GM10847 (cell line): Measurements from ENCODE around the gene DYNLT5.

ENCODE experiments used
- POLR2A ChIP-seq: IDR thresholded peaks from 2 replicates; pipeline ENCODE4 v1.6.1; 2011; ENCODE audit not compliant: insufficient read length; ENCODE audit errors: extremely low read depth

DYNLT5 gene, protein sequence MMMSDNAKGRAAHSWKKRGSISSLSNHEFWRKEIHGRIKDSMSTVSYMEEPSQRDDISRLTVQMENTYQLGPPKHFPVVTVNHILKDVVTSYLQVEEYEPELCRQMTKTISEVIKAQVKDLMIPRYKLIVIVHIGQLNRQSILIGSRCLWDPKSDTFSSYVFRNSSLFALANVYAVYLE

DNA sequence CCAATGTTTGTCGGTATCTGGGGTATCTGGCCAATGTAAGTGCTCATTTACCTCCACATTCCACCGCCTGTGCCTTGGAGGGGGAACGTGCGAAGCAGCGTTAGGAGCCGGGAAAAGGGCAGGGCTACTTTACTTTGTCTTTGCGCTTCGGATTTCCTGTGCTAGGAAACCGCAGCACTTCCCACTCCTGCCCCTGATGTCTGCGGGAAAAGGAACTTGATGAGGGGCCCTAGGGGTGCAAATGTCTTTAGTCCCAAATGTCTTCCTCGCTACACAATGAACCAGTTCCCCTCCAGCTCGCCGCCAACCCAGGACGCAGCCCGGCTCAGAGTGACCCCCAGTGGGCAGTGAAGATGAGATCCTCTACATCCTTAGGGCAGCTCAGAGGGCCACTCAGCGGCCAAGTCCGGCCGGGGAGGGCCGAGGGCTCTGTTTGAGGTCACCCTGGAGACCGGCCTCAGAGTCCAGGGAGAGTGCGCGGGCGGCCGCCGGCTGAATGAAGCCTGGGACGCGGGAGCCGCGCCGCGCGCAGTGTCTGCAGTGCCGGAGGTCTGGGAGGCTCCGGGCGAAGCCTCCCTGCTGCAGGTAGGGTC, at the start of gene DYNLT5:
Gene DYNLT5 (plus strand): TSS at position 460 of the 593 bp plus-strand sequence. CDS start 2,200 bp downstream, outside the sequence.
- TF ChIP-seq POLR2A = no peak

DNA sequence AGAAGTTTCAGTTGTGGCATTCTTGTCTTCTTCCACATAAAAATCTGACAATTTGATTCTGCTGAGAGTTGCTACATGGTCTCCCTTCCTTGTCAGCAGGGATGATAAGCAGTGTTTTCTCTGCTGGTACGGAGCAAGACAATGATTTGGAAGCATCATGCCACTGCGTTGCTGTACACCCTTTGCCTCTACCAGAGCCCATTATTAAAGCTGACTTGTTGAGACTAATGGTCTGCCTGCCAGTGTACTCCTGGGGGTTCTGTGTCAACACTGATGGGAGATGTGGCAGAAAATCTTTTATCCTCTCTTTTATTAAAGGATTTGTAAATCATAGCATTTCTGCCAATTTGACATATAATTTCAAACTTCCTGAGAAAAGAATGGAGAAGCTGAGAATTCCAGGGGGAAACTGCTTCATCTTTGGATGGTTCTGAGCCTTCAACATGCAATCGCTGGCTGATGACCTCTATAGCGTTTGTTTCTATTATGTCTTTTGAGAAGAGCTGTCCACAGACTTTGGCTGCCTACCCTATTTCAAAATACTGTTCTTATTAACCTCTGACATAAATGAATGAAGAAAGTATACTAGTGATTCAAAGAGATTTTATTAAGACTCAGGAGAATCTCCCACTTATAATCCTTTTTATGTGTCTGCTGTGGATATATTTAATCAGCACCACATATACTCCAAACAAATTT, 47.9 kb upstream of the DYNLT5 start:
- no peak for TF ChIP-seq POLR2A

DNA sequence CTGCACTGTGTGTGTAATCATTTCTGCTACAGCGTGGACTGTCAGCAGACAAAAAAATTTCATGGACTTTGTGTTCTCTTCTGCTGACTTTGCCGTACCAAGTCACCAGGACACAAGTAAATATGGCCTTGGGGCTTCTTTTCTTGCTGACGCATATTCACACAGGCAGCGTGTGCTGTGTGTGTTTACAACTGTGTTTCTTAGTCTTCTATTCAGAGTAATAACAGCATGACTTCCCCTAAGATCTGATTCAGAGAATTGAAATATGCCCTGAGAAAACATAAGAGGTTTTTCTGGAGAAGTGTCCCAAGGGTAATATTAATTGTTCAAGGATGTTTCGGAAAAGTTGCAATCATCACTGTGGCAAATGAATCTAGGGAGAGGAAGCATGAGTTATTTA, 47.1 kb upstream of the DYNLT5 start:
- TF ChIP-seq POLR2A = no peak

DNA sequence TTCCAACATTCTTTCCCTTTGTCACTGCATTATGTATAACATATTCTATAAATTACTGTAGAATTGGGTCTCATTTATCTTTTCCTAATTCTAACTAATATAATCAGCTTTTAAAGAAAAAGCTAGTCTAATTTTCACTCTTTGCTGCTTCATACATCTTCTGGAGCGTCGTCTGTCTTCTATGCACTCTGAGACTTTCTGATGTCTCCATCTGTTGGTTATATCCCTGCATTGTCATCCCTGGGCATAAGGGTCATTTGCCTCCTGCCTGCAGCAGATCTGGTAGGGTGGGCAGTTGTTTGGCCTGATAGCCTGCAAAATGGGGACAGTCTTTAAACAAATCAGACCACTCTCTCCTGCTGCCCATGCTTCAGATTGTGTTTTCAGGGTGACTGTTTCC, 40.8 kb upstream of the DYNLT5 start:
- no peak for TF ChIP-seq POLR2A

DNA sequence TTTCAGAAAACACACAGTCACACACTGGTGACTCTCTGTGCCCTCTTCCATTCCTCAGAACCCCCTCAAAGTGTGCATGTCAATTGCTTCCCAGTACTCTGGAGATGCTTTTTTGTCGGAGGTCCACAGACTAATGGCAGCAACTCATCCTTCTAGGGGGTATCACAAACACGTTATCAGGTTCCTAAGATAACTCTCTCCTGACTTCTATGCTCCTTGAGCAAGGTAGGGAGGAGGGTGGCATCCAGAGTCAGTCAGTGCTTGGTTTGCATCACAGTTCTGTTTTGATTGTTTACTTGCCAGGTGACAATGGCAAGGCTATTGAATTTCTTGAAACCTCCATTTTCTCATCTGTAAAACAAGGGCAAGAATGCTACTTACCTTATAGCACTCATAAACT, 39.4 kb upstream of the DYNLT5 start:
- TF ChIP-seq POLR2A = no peak

DNA sequence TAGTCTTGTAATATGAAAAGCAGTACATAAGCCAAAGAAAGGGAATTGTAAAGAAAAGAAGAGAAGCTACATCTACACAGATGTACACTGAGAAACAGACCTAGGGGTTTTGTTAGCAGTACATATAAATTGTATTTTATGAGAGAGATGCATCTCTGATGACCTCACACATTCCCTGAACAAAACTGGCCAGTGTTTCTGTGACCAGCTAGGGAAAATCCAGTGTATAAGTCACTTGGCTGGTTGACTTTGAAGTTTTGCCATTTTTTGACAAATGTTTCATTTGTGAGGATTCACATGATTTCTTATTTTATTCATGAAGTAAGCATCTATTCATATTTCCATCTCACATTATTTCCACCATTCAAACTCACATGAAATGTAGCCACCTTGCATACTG, 28.3 kb upstream of the DYNLT5 start:
- no peak for TF ChIP-seq POLR2A

DNA sequence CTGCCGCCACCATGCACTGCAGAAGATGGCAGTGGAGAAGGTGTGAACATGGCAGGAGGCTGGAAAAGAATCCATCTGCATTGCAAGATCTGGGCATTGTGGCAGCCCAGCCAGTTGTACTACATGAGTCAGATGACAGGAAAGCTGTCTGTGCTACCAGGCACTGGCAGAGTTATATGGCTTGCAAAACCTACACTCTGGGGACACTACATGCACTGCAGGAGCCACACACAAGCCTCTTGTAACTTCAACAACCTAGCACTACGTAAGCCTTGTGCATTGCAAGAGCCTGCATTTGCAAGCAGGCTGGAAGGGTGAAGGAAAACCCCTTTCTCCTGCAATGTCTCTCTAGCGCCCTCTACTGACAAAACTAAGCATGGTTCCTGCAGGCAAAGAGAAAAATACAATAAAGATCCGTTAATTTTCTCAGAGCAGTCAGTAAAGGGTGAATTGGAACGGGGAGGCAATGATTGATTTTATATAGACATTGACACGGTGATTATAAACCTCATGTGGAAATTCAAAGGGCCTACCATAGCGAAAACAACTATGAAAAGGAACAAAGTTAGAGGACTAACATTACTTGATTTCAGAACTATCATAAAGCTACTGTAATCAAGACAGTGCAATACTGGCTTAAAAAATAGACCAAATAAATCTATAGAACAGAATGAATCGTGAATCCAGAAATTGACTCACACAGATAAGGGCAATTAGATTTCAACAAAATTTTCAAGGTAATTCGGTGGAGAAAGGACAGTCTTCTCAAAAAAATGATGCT, 26.2 kb upstream of the DYNLT5 start:
- TF ChIP-seq POLR2A = no peak

DNA sequence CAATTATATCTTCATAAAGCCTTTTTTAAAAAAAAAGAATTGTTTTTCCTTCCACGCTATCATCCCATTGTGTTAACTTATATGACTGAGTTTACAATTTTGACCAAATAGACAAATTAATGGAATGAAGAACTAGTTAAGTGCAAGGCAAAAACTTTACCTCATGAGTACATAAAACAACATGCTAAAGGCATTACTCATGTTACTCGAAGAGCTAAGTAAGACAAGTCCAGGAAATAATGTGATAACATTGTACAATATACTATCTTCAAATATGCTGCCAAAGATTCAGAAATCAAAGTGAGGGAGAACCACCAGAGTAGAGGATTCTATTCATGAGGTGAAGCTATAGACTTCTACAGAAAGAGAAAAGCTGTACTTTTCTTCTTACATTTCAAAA, 24.2 kb upstream of the DYNLT5 start:
- no peak for TF ChIP-seq POLR2A

DNA sequence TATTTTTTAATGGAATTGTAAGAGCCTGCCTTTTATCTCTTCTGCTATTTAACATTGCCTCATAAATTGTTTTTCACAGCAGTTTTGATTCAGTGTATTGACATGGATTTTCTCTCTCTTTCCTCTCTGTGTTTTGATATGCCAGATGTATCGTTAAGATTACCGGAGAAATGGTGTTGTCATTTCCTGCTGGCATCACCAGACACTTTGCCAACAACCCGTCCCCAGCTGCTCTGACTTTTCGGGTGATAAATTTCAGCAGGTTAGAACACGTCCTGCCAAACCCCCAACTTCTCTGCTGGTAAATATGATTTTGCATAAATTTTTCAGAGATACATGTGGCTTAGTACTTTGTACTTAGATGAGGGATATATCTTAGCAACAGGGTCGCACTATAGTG, 23.1 kb upstream of the DYNLT5 start:
- no peak for TF ChIP-seq POLR2A

DNA sequence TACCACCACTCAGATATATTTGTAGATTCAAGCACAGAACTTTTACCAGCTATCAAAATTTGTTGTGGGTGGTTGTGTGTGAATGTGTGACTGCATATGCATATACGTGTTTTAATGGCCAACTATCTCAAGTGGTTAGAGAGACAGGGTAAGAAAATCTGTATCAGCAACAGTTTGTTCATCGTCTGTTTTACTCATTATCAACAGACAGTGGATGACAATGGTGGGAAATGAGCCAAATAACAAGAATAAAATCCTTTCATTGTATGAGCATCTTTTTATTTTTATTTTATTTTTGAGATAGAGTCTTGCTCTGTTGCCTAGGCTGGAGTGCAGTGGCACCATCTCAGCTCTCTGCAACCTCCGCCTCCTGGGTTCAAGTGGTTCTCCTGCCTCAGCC, 22.7 kb upstream of the DYNLT5 start:
- TF ChIP-seq POLR2A = no peak

DNA sequence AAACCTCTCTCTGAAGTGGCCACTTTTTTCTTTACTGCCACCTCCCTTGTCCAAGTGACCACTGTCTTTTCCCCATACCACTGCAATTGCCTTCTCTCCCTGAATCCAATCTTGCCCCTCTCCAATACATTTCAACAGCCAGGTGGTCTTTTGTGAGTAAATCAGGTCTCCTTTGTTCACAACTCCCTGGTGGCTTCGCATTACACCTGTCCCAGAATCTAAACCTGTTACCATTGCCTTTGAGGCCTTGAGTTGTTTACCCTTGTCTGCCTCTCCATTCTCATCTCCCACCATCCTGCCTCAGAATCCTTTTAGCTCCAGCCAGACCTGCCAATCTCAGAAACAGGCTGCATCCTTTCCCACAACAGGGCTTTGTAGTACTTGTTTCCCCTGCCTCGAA, 21.8 kb upstream of the DYNLT5 start:
- TF ChIP-seq POLR2A = no peak

DNA sequence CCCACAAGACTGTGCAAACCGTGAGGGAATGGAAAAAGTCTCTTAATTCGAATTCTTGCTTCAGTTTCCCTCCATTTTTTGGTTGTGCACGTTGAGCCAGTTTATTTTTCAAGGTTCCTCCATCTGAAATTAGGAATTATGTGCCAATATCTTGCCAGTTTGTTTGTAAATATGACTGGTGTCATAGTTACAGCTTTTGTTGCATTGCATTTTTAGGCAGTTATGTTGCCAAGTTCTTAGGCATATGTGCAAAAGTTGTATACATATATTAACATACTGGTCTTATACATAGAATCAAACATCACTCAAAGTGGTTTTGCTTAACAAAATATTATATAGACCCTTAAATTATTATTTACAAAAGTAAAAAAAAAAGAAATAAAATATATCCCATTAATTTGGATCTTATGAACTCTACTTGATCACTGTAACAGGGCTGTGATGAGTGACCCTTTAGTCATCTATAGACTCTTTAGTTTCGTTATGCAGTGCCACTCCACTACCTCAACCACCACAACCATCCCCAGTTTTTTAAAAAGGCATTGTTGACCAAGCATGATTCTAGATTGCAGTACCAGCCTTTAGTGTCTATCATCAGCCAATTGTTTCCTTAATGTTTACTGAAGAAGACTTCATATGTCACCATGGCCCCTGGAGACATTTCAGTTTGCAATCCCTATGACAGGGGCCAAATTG, 20.9 kb upstream of the DYNLT5 start:
- TF ChIP-seq POLR2A = no peak

DNA sequence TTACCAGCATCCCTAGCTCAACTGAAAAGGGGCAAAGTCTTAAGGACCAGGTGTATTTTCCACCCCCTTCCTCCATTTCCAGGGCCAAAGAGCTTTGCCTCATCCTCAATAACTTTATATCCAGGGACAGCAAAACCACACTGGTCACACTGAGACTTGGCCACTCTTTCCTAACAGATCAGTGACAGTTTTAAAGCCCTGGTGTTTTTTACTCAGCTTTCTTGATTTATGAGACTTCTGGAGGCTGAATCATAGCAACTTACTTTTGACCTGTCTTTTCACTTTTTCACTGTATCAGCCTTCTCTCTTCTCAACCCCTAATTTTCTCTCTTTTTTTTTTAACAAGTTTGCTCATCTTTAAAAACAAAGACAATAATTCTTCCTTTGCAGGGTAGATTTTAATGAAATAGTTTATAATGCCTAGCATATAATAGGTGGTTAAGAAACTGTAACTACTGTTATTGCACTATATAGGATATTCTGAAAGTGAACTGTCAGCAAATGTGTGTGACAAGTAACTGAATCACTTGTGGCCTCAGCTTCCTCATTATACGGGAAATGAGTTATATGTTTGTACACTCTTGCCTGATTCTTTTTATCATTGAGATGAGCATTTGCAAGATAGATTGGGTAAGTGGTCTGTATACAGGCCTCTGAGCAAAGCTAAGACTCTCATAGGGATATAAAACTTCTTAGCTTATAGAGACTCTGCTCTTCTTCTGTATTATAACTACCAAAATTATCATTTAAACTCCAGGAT, 19.7 kb upstream of the DYNLT5 start:
- no peak for TF ChIP-seq POLR2A

DNA sequence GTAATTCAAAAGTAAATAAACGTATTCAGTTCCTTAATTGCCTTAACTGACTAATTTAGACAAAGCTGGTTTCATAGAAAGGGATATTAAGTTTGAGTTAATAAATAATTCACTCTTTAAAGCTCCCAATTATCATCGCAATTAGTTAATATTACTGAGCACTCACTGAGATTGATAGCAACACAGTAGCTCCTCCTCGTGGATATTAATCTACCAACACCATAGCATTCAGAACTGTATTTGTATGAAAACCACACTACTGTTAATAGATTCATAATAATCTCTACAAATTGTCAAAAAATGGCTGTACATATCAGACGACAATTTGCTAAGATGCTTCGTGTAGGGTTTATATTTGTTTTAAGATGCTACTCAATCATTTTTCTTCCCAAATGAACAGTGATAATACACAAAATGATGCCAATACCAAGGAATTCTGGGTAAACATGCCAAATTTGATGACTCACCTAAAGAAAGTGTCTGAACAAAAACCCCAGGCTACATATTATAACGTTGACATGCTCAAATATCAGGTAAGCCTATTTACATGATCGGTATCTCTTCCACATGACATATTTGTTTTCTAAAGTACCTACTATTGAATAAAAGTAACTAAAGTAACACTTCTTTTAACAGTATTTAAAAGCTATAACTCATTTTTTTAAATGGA, 18.8 kb upstream of the DYNLT5 start:
- no peak for TF ChIP-seq POLR2A

DNA sequence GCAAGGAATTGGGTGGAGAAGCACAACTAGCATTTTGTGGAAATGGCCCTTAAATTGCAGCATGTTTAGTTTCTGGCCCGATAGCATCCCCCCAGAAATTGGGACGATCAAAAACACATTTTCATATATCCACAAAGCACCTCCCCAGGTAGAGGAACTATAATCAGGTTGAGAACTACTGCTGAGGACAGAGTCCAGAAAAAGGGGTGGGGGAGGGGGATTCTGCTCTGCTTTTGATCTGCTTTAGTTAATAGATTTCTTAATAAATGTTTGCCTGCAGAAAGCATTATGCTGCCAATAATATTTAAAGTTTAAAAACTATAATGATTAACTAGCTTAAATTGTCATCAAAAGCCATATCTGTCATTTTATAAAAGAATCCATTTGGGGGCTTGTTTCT, 14.4 kb upstream of the DYNLT5 start:
- TF ChIP-seq POLR2A = no peak
